Measurements from ENCODE around the gene BAG5. TPM values are rescaled to one million over a fixed set of nuclear protein-coding genes. Genes with fewer than 3 reads are reported as not detected.

BAG5 gene
- polyA plus RNA-seq, 1 experiment = 12.5 TPM

DNA sequence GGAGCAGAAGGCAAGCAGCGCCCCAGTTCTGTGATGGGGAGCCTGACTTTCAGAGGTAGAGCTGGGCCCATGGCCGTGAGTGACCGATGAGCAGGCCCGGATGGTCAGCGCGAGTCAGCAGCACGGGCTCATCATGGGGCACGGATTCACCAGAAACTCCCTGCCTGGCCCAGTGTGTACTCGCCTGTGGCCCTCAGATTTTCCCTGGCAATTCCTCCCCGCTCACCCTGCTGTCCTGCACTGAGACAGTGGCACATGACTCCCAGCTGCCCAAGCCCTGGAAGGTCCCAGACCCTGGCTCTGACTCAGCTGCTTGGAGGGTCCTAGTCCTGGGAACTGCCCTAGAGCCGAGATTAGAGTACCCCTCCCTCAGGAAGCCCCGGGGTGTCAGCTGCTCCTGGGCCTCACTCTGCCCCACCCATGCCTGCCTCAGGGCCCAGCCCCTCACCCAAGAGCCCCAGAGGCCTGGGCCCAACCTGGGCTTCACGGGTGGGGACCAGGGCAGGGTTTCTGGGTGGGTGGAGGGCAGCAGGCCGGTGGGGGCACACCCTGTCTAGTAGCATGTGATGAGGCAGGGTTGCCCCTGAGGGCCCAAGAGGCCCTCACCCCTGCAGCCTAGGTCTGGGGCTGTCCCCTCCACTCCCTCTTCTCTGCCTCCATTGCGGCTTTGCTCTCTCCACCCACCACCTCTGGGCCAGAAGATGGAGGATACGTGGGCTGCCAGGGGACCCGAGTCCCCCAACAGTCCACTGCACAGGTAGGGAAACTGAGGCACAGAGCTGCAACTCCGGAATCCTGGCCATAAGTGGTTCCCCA is 25.1 kb downstream of the BAG5 start:
- Histone ChIP-seq H3K27ac (ENCODE audit: low read depth, low read length) (peak overlapping the region; percentile 57), H3K4me3 (ENCODE audit: low read depth, low read length) (no peak overlapping the region), H3K27me3 (ENCODE audit: control insufficient read depth, insufficient read depth, low read length) (no peaks in the 10 kb centered on the region), H3K9me3 (ENCODE audit: control insufficient read depth, insufficient read depth, low read length) (no peaks in the 10 kb centered on the region)
- DNase-seq (ENCODE audit: low read depth, low spot score) = no peak
- ChIA-PET POLR2A (no interaction called here), CTCF (interaction anchor here (1.9 kb wide), 1 partner anchor 10 kb away, joined by 4 read pairs; no protein-coding TSS in a partner anchor)
- TF ChIP-seq CTCF (IDR thresholded peaks at IDR 0.05; ENCODE audit: low read depth, low read length) = no peak

DNA sequence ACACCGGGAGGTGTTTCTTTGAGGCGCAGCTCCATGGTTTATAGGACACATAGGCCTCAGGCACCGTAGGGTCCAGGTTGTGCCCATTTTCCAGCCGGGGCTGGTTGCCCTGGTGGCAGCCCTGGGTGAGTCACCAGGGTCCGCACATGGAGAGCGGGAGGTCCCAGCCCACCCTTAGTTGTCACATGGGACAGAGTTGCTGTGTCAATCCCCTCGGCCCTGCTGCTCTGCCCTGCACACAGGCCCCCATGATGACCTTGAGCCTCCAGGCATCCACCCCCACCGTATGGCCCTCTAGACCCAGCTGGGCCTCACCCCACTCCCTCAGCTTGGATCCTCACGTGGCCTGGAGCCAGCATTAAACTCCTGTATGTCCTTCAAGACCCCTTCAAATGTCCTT is 25.8 kb downstream of the BAG5 start:
- no peaks in the 10 kb centered on the region for H3K9me3 ChIP-seq (ENCODE audit: control insufficient read depth, insufficient read depth, low read length)
- POLR2A ChIA-PET = no interaction called here
- no peak overlapping the region for H3K27ac ChIP-seq (ENCODE audit: low read depth, low read length)
- CTCF ChIA-PET = no interaction called here
- H3K27me3 ChIP-seq (ENCODE audit: control insufficient read depth, insufficient read depth, low read length) = no peaks in the 10 kb centered on the region
- no peak overlapping the region for H3K4me3 ChIP-seq (ENCODE audit: low read depth, low read length)
- DNase-seq (ENCODE audit: low read depth, low spot score) = no peak
- no peak for TF ChIP-seq CTCF (IDR thresholded peaks at IDR 0.05; ENCODE audit: low read depth, low read length)

DNA sequence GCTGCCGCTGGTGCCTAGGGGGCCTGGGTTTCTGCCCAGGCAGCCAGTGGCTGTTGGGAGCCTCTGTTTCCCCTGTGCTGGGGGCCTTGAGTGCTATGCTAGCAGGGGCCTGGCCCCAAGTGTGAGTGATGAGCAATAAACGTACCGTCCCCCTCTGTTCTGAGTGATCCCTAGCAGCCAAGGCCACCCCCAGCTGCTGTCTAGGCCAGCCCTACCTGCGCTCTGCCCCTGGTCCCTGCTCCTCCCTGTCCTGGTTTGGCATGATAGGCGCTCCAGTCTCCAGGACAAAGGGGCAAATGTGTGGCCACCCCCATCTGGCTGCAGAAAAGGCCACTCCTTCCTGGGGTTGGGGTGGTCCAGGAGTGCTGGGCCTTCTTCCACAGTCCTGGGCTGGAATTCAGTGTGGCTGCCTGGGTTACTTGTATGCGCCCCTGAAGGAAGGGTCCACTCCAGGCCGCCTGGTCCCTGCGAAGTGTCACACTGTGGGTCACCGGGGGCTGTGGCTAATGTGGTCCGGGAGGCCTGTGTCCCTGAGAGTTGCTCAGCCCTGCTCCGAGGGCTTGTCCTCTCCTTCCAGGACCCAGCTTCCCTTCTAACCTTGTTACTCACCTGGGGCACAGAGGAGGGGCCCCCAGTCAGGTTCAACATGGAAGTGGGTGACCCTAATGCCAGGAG is 26.4 kb downstream of the BAG5 start:
- Histone ChIP-seq H3K9me3 (ENCODE audit: control insufficient read depth, insufficient read depth, low read length) (no peaks in the 10 kb centered on the region), H3K4me3 (ENCODE audit: low read depth, low read length) (no peak overlapping the region), H3K27ac (ENCODE audit: low read depth, low read length) (no peak overlapping the region), H3K27me3 (ENCODE audit: control insufficient read depth, insufficient read depth, low read length) (no peaks in the 10 kb centered on the region)
- no peak for DNase-seq (ENCODE audit: low read depth, low spot score)
- POLR2A ChIA-PET = interaction anchor here (0.5 kb wide), 1 partner anchor 263 kb away, joined by 6 read pairs; no protein-coding TSS in a partner anchor
- CTCF ChIA-PET = no interaction called here
- TF ChIP-seq CTCF (IDR thresholded peaks at IDR 0.05; ENCODE audit: low read depth, low read length) = no peak

- no peaks in the 10 kb centered on the region for H3K27me3 ChIP-seq (ENCODE audit: control insufficient read depth, insufficient read depth, low read length)
- no peak overlapping the region for H3K27ac ChIP-seq (ENCODE audit: low read depth, low read length)
- DNase-seq (ENCODE audit: low read depth, low spot score) = no peak
- no peaks in the 10 kb centered on the region for H3K9me3 ChIP-seq (ENCODE audit: control insufficient read depth, insufficient read depth, low read length)
- no peak overlapping the region for H3K4me3 ChIP-seq (ENCODE audit: low read depth, low read length)
- CTCF ChIA-PET = interaction anchor here (0.6 kb wide), 1 partner anchor 230 kb away, joined by 3 read pairs; no protein-coding TSS in a partner anchor
- POLR2A ChIA-PET = interaction anchor here (0.5 kb wide), 1 partner anchor 263 kb away, joined by 6 read pairs; no protein-coding TSS in a partner anchor
- no peak for TF ChIP-seq CTCF (IDR thresholded peaks at IDR 0.05; ENCODE audit: low read depth, low read length)
Measured at GRCh38 chr14:103535081-103535890, 27.2 kb downstream of the BAG5 start.

Data from AG04450 (cell line).